ENCODE data around the gene MED25.

MED25 gene

DNA sequence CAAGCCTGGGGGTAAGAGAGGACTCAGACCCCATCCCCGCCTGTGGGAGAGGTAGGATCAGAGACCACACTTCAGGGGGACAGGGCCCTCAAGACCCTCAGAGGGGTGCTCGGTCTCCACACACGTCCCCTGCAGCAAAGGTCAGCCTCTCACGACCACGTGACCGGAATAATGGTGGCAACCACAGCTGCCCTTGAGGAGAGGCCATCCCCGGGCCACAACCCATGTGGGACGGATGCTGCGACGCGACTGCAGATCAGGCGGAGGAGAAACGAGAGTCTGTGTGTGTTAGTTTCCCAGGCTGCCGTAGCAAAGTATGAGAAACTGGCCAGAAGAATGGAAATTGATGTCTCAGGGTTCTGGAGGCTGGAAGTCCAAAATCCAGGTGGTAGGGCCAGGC, 8.9 kb downstream of the MED25 start:
- Histone ChIP-seq H3K4me3 (ENCODE audit: severe bottlenecking) (no peak overlapping the region), H3K9me3 (ENCODE audit: severe bottlenecking) (no peaks in the 10 kb centered on the region), H3K27me3 (ENCODE audit: insufficient read depth, poor library complexity, severe bottlenecking) (no peaks in the 10 kb centered on the region), H3K27ac (ENCODE audit: poor library complexity, severe bottlenecking) (no peak overlapping the region), H3K4me1 (ENCODE audit: insufficient read depth, poor library complexity, severe bottlenecking) (no peaks in the 10 kb centered on the region), H3K36me3 (ENCODE audit: low read depth) (peaks cover 19% of the 10 kb centered on the region)
- no peak for DNase-seq (ENCODE audit: low spot score)
- TF ChIP-seq, protein P1, sequence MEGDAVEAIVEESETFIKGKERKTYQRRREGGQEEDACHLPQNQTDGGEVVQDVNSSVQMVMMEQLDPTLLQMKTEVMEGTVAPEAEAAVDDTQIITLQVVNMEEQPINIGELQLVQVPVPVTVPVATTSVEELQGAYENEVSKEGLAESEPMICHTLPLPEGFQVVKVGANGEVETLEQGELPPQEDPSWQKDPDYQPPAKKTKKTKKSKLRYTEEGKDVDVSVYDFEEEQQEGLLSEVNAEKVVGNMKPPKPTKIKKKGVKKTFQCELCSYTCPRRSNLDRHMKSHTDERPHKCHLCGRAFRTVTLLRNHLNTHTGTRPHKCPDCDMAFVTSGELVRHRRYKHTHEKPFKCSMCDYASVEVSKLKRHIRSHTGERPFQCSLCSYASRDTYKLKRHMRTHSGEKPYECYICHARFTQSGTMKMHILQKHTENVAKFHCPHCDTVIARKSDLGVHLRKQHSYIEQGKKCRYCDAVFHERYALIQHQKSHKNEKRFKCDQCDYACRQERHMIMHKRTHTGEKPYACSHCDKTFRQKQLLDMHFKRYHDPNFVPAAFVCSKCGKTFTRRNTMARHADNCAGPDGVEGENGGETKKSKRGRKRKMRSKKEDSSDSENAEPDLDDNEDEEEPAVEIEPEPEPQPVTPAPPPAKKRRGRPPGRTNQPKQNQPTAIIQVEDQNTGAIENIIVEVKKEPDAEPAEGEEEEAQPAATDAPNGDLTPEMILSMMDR (IDR thresholded peaks at IDR 0.05; ENCODE audit: poor library complexity, severe bottlenecking), result no peak
- ATAC-seq (ENCODE audit: low read depth), result no peak

DNA sequence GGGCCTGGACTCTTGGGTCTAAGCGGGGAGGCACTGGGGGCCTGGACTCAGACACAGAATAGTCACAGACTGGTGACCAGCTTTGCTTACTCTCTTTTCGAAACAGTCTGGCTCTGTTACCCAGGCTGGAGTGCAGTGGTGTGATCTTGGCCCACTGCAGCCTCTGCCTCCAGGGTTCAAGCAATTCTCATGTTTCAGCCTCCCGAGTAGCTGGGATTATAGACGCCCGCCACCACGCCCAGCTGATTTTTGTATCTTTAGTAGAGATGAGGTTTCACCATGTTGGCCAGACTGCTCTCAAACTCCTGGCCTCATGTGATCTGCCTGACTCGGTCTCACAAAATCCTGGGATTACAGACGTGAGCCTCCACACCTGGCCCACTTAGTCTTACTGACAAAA, 11.1 kb downstream of the MED25 start:
- Histone ChIP-seq H3K36me3 (ENCODE audit: low read depth) (peaks cover 23% of the 10 kb centered on the region), H3K27me3 (ENCODE audit: insufficient read depth, poor library complexity, severe bottlenecking) (no peaks in the 10 kb centered on the region), H3K4me1 (ENCODE audit: insufficient read depth, poor library complexity, severe bottlenecking) (no peaks in the 10 kb centered on the region), H3K9me3 (ENCODE audit: severe bottlenecking) (no peaks in the 10 kb centered on the region), H3K4me3 (ENCODE audit: severe bottlenecking) (no peak overlapping the region), H3K27ac (ENCODE audit: poor library complexity, severe bottlenecking) (no peak overlapping the region)
- ATAC-seq (ENCODE audit: low read depth) (no peak), DNase-seq (ENCODE audit: low spot score) (no peak)
- TF ChIP-seq, protein P1 (IDR thresholded peaks at IDR 0.05; ENCODE audit: poor library complexity, severe bottlenecking), result no peak

DNA sequence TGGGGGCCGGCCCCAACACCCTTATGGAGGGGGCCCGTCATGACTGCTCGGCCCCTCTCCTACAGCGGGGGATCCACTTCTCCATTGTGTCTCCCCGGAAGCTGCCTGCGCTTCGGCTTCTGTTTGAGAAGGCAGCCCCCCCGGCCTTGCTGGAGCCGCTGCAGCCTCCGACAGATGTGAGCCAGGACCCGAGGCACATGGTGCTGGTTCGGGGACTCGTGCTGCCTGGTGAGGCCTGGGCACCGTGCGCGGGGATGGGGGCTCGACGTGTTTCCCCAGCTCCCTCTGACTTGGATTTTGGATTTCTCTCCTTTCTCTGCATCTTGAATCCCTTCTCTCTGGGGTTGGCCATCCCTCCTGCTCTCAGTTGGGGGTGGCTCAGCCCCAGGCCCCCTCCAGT, 11.6 kb downstream of the MED25 start:
- DNase-seq (ENCODE audit: low spot score) (peak; percentile 58), ATAC-seq (ENCODE audit: low read depth) (no peak)
- H3K36me3 ChIP-seq (ENCODE audit: low read depth), result peaks cover 27% of the 10 kb centered on the region
- H3K27ac ChIP-seq (ENCODE audit: poor library complexity, severe bottlenecking), result no peak overlapping the region
- TF ChIP-seq, protein P1 (IDR thresholded peaks at IDR 0.05; ENCODE audit: poor library complexity, severe bottlenecking), result no peak
- no peaks in the 10 kb centered on the region for H3K4me1 ChIP-seq (ENCODE audit: insufficient read depth, poor library complexity, severe bottlenecking)
- H3K4me3 ChIP-seq (ENCODE audit: severe bottlenecking), result no peak overlapping the region
- H3K27me3 ChIP-seq (ENCODE audit: insufficient read depth, poor library complexity, severe bottlenecking), result no peaks in the 10 kb centered on the region
- H3K9me3 ChIP-seq (ENCODE audit: severe bottlenecking), result no peaks in the 10 kb centered on the region

DNA sequence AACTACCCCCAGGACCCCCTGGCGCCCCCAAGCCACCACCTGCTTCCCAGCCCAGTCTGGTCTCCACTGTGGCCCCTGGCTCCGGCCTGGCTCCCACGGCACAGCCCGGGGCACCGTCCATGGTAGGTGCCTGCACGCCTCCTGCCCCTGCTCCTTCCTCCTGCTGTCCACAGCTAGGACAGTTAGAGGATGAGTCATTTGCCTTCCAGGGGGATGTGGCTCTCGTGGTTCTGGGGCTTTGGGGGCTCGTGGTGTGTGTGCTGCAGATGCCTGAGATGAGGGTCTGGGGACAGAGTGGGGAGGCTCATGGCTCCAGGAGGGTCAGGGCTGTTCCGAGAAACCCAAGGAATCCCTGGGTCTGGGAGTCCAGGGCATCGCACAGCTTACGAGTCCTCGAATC, 12.7 kb downstream of the MED25 start:
- TF ChIP-seq, protein P1 (IDR thresholded peaks at IDR 0.05; ENCODE audit: poor library complexity, severe bottlenecking), result no peak
- Histone ChIP-seq H3K4me3 (ENCODE audit: severe bottlenecking) (no peak overlapping the region), H3K4me1 (ENCODE audit: insufficient read depth, poor library complexity, severe bottlenecking) (no peaks in the 10 kb centered on the region), H3K27me3 (ENCODE audit: insufficient read depth, poor library complexity, severe bottlenecking) (no peaks in the 10 kb centered on the region), H3K36me3 (ENCODE audit: low read depth) (peaks cover 35% of the 10 kb centered on the region), H3K9me3 (ENCODE audit: severe bottlenecking) (no peaks in the 10 kb centered on the region), H3K27ac (ENCODE audit: poor library complexity, severe bottlenecking) (no peak overlapping the region)
- ATAC-seq (ENCODE audit: low read depth) (no peak), DNase-seq (ENCODE audit: low spot score) (no peak)

GRCh38 chr19:49831592-49831991, 13.5 kb downstream of the MED25 start:
- TF ChIP-seq, protein P1 (IDR thresholded peaks at IDR 0.05; ENCODE audit: poor library complexity, severe bottlenecking), result no peak
- no peaks in the 10 kb centered on the region for H3K4me1 ChIP-seq (ENCODE audit: insufficient read depth, poor library complexity, severe bottlenecking)

More at GRCh38 chr19:49831592-49831991, 13.5 kb downstream of the MED25 start:
- Histone ChIP-seq H3K9me3 (ENCODE audit: severe bottlenecking) (no peaks in the 10 kb centered on the region), H3K4me3 (ENCODE audit: severe bottlenecking) (no peak overlapping the region), H3K27ac (ENCODE audit: poor library complexity, severe bottlenecking) (no peak overlapping the region), H3K36me3 (ENCODE audit: low read depth) (peaks cover 41% of the 10 kb centered on the region), H3K27me3 (ENCODE audit: insufficient read depth, poor library complexity, severe bottlenecking) (no peaks in the 10 kb centered on the region)
- DNase-seq (ENCODE audit: low spot score) (no peak), ATAC-seq (ENCODE audit: low read depth) (no peak)
